Hepatocyte (in vitro differentiated cells): Measurements from ENCODE around the gene HSD11B1L.

ENCODE experiments used
- CTCF ChIP-seq: fragments of 200-600 bp; sonication (generic); IDR thresholded peaks from 2 replicates; pipeline ENCODE4 v1.5.1; 2016; ENCODE audit warnings: antibody characterized with exemption, mild to moderate bottlenecking; ENCODE audit not compliant: poor library complexity
- EZH2 ChIP-seq: fragments of 200-600 bp; sonication (generic); IDR thresholded peaks from 2 replicates; pipeline ENCODE4 v1.6.1; 2016; ENCODE audit warnings: antibody characterized with exemption, mild to moderate bottlenecking, borderline replicate concordance

GRCh38 chr19:5680437-5681368 is at the start of gene HSD11B1L, which contains the start of gene MICOS13:
- TF ChIP-seq CTCF (no peak), EZH2 (no peak)
